GM18870 (cell line): ENCODE measurements around the gene CCL22.
"Not testable (repeated sequence)": the region's sequence is repeated elsewhere in the genome, so short reads cannot be mapped to it uniquely, and the experiment has no call there.

Experiments
- ATAC-seq: cut with Tn5 transposase; IDR thresholded peaks from one replicate; pipeline ENCODE4 v1.9.1; 2021; ENCODE audit warnings: moderate library complexity; ENCODE audit not compliant: unreplicated experiment

The CCL22 gene, protein sequence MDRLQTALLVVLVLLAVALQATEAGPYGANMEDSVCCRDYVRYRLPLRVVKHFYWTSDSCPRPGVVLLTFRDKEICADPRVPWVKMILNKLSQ

DNA sequence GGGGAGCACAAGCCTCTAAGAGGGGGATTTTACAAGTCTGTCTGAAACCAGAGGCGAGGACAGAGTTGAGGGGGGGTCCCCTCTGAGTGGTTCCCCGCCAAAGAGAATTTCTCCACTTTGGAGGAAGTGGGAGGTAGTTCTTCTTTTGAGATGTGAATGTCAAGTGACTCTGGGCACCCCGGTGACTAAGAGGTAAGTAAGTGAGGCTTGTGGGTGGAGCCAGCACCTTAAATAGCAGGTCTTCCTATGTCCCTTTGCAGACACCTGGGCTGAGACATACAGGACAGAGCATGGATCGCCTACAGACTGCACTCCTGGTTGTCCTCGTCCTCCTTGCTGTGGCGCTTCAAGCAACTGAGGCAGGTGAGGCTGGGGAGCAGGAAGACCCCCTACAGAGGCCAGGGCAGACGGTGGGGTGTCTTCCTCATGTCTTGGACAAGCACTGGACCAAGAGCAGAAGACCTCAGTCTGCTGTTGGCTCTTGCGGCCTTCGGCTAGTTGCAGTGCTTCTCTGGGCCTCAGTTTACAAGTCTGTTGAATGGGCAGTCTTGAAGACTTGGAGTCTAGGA is at the start of gene CCL22:
TSS of gene CCL22 (plus strand) at position 257 of the 569 bp plus-strand sequence. CDS start at position 291, 34 bp downstream.
- no peak for ATAC-seq

DNA sequence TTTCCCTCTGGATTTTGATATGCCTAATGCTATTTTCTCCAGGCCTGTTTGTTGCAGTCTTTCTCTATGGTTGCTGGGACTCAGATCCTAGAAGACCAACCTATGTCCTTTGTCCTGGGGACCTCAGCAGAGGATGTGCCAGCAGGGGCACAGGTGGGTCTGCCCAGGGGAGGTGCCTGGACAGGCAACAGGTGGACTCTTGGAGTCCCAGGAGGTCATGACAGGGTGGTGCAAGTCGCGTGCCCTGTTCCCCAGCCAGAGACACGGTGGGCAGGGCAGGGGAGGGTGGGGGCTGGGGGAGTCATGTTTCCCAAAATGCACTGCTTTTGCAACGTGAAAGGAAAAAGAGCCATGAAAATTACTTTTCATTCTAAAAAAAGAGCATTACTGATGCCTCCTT is 47.8 kb upstream of the CCL22 start:
- no peak for ATAC-seq

DNA sequence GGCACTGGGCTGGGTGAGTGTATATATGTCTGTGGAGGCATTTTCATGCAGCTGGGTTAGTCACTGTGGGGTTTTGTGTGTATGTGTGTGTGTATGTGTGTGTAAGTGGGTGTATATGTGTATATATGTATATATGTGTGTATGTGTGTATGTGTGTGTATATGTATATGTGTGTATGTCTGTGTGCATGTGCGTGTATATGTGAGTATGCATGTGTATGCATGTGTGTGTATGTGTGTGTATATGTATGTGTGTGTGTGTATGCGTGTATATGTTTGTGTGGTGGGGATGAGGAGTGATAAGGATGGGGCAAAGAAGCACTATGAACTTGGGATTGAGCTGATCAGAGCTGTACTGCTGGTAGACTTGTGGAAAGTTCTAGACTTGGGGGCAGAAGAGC is 45.1 kb upstream of the CCL22 start:
- no peak for ATAC-seq

DNA sequence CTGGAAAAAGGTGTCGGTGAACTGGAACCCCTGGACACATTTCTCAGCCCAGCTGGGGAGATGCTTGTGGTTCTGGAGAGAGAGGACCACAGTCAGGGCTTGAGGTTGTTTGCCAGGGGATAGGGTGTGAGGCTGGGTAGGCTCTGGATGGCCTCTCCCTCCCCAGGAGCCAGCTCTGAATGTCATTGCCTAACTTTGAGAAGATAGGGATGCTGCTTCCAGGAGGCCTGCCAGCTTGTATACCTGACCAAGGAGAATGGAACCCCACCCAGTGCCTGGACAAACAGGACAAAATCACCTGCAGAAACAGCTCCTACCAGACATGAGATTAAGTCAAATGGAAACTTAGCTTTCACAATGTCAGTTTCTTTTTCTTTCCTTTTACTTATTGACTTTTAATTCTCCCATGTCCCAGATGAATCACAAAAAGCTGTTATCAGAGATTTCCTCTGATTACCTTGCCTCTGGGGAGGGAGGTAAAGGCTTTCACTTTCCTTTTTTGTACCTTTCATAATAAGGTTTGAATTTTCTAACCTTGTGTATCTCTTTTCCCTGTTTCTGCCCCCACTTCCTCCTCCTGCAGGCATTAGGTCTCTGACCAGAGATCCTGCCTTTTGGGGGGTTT is 44.3 kb upstream of the CCL22 start:
- ATAC-seq: no peak

DNA sequence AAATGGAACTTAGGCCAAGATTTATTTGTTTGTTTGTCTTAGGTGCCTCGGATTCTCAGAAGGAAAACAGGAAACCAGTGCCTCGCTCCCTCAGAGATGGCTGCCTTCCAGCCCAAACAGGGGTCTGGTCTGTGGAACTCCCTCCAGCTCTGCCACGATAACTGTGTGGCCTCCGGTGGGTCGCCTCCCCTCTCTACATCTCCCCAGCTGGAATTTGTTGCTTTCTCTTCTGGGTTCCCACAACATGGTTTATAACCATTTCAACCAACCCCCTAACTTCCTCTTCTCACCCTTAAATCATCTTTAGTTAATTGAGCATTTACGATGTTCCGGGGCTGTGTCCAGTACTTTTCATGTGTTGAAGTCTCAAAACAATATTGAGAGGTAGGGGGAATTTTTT is 43.2 kb upstream of the CCL22 start:
- no peak for ATAC-seq

DNA sequence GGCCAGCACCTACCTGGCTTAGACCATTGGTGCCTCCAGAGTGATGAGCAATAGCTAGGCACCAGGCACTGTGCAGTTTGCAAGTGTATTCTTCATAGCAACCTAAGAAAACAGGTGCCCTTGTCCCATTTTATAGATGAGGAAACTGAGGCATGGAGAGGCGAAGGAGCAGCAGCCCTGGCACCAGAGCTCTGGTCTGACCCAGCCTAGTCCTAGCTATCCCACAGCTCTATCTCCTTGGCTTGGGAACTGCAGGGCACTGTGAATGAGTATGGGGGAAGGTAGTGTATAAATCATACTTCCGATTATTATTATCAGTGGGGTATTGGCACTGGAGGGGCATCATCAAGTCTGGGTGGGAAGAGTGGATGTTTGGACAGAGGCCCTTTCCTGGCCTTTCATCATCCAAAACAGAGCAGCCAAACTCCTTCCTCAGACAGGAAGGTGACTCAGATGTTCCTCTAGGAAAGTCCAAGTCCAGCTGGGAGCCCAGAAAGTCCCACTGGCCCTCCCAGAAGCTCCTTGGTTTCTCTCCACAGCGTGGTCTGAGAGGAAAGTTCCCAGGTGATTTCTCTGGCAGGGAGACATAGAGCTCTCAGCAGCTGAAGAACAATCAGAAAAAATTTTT is 42.1 kb upstream of the CCL22 start:
- no peak for ATAC-seq

DNA sequence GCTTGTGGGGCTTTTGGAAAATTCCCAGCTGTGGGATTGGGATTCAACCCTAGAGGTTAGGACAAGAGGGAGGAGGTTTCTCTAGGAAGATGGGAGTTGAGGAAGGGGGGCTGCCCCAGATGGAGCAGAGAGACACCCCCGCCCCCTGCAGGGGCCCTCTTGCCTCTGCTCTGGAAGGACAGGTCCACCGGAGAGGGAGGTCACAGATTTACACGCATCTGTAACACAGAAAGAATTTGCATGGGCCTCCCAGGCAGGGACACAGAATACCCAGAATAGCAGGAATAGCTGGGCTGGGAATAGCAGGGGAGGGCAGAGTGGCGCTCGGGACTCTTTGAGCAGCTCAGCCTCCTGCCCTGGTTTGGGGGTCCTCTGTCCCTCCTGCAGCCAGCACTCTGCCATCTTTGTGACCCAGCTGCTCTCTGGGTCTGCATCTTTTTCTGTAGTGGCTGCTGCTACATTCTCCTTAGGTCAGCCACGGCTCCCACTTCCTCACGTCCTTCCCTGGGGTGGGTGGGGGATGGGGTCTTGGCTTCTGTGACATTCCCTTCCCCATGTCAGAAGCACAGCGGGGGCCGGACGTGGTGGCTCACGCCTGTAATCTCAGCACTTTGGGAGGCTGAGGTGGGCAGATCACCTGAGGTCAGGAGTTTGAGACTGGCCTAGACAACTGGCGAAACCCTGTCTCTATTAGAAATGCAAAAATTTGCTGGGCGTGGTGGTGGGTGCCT is 40.2 kb upstream of the CCL22 start:
- ATAC-seq: no peak

DNA sequence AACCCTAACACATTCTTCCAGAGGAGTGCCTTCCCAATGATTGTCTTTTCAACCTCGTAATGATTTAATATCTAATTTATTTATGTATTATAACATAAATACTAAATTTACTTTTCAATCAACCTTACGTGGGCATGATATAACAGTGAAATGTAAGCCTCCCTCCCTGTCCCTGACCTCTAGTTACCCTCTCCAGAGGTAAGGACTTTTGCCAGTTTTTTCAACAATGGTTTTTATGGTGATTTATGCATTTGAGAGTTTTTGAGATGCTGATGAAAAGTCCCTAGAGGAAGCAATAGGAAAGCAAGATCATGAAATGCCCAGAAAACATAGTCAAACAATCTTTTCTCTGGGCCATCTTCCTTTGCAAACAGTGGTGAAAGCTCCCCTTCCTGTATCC is 38.9 kb upstream of the CCL22 start:
- no peak for ATAC-seq

DNA sequence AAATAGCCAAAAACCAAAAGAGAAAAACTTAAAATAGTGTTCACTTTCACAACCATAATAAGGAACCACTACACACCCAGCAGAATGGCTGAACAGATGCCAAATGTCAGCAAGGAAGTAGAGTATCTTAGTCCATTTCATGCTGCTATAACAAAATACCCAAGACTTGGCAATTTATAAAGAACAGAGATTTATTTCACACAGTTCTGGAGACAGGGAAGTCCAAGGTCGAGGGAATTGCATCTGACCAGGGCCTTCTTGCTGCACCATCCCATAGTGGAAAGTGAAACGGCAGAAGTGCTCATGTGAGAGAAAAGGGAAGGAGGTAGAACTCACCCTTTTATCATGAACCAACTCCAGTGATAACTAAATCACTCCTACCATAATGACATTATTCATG is 33.8 kb upstream of the CCL22 start:
- no peak for ATAC-seq

DNA sequence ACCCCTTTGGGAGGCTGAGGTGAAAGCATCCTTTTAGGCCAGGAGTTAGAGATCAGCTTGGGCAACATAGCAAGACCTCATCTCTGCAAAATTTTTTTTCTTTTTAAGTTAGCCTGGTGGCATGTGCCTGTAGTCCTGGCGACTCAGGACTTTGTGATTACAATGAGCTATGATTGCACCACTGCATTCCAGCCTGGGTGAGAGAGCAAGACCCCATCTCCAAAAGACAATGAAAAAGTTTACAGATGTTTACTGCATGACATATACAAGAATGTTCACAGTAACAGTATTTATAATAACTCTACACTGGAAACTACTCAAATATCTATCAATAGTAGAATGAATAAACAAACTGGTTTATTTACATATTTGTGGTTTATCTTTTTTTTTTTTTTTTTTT is 33.1 kb upstream of the CCL22 start:
- ATAC-seq: no peak

DNA sequence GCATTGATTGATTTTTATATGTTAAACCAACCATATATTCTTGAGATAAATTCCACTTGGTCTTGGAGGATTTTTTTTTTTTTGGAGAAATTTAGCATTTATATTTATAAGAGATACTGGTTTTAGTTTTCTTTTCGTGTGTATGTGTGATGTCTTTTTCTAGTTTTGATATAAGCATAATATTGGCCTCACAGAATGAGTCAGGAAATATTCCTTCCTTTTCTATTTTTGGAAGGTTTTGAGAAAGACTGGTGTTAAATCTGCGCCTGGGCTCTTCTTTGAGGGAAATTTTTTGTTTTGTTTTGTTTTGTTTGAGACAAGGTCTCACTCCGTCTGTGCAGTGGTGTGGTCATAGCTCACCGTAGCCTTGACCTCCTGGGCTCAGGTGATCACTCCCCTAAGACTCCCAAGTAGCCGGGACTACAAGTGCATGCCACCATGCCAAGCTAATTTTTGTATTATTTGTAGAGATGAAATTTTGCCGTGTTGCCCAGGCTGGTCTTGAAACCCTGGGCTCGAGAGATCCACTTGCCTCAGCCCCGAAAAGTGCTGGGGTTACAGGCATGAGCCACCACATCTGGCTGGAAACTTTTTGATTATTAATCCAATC is 28.8 kb upstream of the CCL22 start:
- ATAC-seq: no peak

DNA sequence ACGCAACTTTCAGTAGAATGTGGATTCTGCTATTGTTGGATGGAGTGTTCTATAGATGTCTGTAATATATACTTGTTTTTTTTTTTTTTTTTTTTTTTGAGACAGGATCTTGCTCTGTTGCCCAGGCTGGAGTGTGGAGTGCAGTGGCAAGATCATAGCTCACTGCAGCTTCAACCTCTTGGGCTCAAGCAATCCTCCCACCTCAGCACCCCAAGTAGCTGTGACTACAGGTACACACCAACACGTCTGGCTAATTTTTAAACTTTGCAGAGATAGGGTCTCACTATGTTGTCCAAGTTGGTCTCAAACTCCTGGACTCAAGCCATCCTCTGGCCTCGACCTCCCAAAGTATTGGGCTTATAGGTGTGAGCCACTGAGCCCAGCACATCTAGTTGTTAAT is 27.2 kb upstream of the CCL22 start:
- no peak for ATAC-seq

DNA sequence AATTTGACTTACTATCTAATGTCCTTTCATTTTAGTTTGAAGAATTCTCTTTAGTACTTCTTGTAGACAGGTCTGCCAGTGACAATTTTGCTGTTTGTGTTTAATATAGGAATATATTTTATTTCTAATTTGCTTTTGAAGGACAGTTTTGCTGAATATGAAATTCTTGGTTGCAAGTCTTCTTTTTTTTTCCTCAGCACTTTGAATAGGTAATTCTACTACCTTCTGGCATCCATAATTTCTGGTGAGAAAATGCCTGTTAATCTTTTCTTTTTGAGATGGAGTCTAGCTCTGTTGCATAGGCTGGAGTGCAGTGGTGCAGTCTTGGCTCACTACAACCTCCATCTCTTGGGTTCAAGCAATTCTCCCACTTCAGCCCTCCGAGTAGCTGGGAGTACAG is 25.2 kb upstream of the CCL22 start:
- ATAC-seq: no peak

DNA sequence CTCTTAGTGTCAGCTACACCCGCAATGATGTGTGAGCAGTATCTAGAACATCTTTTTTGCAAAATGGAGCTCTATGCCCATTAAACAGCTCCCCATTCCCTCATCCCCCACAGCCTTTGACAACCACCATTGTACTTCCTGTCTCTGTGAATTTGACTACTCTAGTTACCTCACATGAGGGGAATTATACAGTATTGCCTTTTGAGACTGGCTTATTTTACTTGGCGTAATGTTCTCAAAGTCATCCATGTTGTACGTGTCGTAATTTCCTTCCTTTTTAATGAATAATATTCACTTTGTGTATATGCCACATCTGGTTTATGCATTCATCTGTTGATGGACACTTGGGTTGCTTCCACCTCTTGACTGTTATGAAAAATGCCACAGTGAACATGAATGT is 23.2 kb upstream of the CCL22 start:
- no peak for ATAC-seq

DNA sequence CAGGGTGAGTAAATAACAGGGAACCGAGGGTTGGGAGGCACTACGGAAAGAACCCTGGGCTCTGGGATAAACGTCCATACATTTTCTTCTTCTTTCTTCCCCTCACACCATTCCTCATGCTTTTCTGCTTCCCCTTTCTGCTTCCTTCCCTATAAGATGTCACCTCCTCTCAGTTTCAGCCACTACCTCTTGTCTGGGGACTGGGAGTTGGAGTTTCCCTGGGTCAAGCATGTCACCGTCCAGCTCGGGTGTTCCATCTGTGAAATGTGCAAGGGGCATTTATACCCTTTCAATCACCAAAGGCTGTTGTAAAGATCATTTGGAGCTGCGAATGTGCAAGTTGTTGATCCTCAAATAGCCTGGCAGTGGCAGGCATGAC is 17.5 kb upstream of the CCL22 start:
- no peak for ATAC-seq

DNA sequence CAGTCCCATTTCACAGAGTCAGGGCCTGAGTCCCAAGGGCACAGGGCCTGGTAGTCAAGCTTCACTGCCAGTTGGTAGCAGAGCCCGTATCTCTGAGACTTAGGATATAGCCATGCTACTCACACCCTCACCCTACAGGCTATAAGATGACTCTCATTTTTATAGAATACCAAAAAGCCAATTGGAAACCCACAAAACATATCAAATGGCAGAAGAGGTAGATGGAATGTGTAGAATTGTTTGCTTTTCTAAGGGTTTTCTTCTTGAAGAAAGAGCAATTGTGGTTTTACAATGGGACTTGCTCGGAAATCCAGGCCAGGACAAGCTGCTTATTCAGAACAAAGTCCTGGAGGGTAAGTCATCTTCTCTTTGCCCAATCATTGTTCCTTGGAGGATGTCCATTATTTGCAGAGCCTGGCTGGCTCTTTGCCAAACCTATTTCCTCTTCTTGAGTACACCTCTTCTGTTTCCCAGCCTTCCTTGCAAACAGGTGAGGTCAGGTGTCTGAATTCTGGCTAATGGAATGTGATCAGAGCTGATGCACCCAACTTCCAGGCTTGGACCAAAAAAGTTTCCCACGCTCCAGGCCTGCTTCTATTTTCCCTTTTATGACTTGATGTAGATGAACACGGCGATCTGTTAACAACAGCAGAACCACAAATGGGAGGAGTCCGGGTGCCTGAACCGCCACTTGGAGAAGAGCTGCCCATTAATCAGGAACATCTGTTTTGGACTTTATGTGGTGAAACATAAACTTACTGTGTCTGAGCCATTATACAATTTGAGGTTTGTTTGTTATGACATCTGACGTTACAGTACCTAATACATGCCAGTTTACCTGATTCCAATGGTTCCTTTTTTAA is 16.9 kb upstream of the CCL22 start:
- ATAC-seq: no peak

DNA sequence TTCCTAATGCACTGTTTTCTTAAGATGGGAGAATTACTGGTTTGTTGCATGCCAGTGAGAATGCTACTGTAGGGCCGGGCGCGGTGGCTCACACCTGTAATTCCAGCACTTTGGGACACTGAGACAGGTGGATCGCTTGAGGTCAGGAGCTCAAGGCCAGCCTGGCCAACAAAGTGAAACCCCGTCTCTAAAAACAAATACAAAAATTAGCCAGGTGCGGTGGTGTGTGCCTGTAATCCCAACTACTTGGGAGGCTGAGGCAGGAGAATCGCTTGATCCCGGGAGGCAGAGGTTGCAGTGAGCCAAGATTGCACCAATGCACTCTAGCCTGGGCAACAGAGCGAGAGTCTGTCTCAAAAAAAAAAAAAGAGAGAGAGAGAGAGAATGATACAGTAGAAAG is 16.0 kb upstream of the CCL22 start:
- not testable (repeated sequence) for ATAC-seq

DNA sequence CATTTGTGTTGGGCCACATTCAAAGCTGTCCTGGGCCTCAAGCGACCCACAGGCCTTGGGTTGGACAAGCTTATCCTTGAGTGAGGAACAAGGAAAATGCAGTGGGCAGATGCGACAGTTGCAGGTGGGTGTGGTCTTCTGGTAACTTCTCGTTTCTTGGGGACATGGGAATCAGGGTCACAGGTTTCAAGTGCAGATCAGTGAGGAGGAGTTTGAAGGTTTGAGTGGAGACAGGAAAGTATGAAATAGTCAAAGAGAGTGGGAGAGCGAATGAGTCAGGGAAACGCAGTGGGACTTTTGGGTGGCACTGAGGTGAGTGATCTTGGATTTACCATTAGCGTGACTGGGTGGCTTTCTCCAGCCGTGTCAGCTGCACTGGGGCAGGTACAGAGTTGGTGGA is 15.4 kb upstream of the CCL22 start:
- no peak for ATAC-seq

DNA sequence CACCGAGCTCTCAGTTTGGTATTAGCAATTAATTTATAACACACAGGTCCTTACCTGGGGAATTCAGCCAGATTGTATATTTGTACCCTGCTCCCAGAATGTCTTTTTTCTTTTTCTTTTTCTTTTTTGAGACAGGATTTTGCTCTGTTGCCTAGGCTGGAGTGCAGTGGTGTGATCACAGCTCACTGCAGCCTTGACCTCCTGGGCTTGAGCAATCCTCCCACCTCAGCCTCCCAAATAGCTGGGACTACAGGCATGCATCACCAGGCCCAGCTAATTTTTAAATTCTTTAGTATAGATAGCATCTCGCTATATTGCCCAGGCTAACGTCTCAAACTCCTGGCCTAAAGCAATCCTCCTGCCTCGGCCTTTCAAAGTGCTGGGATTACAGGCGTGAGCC is 14.5 kb upstream of the CCL22 start:
- ATAC-seq: not testable (repeated sequence)

DNA sequence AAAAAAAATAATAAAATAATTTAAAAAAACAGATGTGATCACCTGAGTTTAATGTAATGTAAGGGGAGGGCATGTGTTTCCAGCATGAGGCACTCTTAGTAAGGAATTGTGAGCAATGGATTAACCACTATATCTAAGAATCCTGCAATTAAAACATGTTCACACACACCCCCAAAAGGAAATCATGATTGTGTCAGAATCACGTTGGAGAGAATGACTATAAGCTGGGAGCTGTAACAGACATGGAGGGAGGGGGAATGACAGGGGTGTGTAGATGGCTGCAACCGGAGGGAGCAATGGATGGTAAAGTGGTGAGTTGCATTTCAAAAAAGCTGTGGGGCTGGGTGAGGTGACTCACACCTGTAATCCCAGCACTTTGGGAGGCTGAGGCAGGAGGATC is 13.6 kb upstream of the CCL22 start:
- ATAC-seq: no peak
